GM18858 (cell line): ENCODE data around the gene OR9K2.
"Not testable (repeated sequence)": the region's sequence is repeated elsewhere in the genome, so short reads cannot be mapped to it uniquely, and the experiment has no call there.

Experiments
- ATAC-seq: cut with Tn5 transposase; IDR thresholded peaks from one replicate; pipeline ENCODE4 v1.9.1; 2021; ENCODE audit not compliant: unreplicated experiment

OR9K2 gene

GRCh38 chr12:55126106-55126505, at the start of gene OR9K2:
Gene OR9K2 (plus strand): TSS chr12:55126406. CDS start chr12:55129835, 3,429 bp downstream.
- no peak for ATAC-seq

- no peak for ATAC-seq
Observed at GRCh38 chr12:55092579-55092978, 33.6 kb upstream of the OR9K2 start.

GRCh38 chr12:55112378-55112875, 13.8 kb upstream of the OR9K2 start:
- no peak for ATAC-seq

- ATAC-seq: no peak
Observed at GRCh38 chr12:55116152-55116551, 10.1 kb upstream of the OR9K2 start.

- ATAC-seq: no peak
Observed at GRCh38 chr12:55132816-55133215, 6.6 kb downstream of the OR9K2 start.

GRCh38 chr12:55142669-55143565, 16.7 kb downstream of the OR9K2 start:
- no peak for ATAC-seq

GRCh38 chr12:55143566-55143870, 17.3 kb downstream of the OR9K2 start:
- ATAC-seq: no peak

- not testable (repeated sequence) for ATAC-seq
Observed at GRCh38 chr12:55167010-55167640, 40.9 kb downstream of the OR9K2 start.

GRCh38 chr12:55171445-55171844, 45.2 kb downstream of the OR9K2 start:
- ATAC-seq: no peak

- ATAC-seq: not testable (repeated sequence)
Observed at GRCh38 chr12:55171846-55172245, 45.6 kb downstream of the OR9K2 start.

GRCh38 chr12:55172686-55173085, 46.5 kb downstream of the OR9K2 start:
- ATAC-seq: no peak

GRCh38 chr12:55173456-55173855, 47.2 kb downstream of the OR9K2 start:
- no peak for ATAC-seq
